Left ventricle myocardium inferior (tissue), 1 donor: ENCODE measurements around the gene PCNA. TPM values are rescaled to one million over a fixed set of nuclear protein-coding genes. Genes with fewer than 3 reads are reported as not detected.

Experiments
- DNase-seq: peaks from one replicate; pipeline ENCODE4 v3.0.0-alpha.2; 2020
- H3K27ac ChIP-seq: fragments of 200-600 bp; replicated peaks from 2 replicates; pipeline ENCODE4 v1.8.0; 2021
- H3K27me3 ChIP-seq: fragments of 200-600 bp; 2 replicates; pipeline ENCODE4 v1.8.0; 2021; ENCODE audit warnings: low read depth
- H3K36me3 ChIP-seq: fragments of 200-600 bp; 2 replicates; pipeline ENCODE4 v1.8.0; 2021
- H3K4me1 ChIP-seq: fragments of 200-600 bp; 2 replicates; pipeline ENCODE4 v1.8.0; 2021
- H3K4me3 ChIP-seq: fragments of 200-600 bp; 2 replicates; pipeline ENCODE4 v1.8.0; 2021; ENCODE audit warnings: mild to moderate bottlenecking, moderate library complexity
- H3K9me3 ChIP-seq: fragments of 200-600 bp; replicated peaks from 2 replicates; pipeline ENCODE4 v1.8.0; 2021
- intact Hi-C: fragments of 100-400 bp; cut with micrococcal nuclease; formaldehyde crosslinking; loops from one replicate; pipeline ENCODE4 v1.11.0; 2022
- total RNA-seq: library from RNA; stranded (reverse); fragmentation: NEBNext Ultra II Directional; extraction: Animal tissue kit (Norgen Biotek cat#: 25700); gene quantifications from one replicate; pipeline ENCODE4 v1.2.1, GENCODE V29; 2021
- TF ChIP-seq, protein P1 (sequence below): fragments of 200-600 bp; IDR thresholded peaks from 2 replicates; pipeline ENCODE4 v1.8.0; 2021; ENCODE audit warnings: antibody characterized with exemption, mild to moderate bottlenecking, borderline replicate concordance
- donor health status: DM: no; HTN: yes; CAD: no; lungs with severe emphysema.

PCNA gene
- total RNA-seq, 1 donor from 2014 or later, result 28.0 TPM

GRCh38 chr20:5146871-5147592 lies 27.3 kb upstream of the PCNA start:
- TF ChIP-seq, protein P1, sequence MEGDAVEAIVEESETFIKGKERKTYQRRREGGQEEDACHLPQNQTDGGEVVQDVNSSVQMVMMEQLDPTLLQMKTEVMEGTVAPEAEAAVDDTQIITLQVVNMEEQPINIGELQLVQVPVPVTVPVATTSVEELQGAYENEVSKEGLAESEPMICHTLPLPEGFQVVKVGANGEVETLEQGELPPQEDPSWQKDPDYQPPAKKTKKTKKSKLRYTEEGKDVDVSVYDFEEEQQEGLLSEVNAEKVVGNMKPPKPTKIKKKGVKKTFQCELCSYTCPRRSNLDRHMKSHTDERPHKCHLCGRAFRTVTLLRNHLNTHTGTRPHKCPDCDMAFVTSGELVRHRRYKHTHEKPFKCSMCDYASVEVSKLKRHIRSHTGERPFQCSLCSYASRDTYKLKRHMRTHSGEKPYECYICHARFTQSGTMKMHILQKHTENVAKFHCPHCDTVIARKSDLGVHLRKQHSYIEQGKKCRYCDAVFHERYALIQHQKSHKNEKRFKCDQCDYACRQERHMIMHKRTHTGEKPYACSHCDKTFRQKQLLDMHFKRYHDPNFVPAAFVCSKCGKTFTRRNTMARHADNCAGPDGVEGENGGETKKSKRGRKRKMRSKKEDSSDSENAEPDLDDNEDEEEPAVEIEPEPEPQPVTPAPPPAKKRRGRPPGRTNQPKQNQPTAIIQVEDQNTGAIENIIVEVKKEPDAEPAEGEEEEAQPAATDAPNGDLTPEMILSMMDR, result no peak
- Histone ChIP-seq H3K36me3 (no peaks in the 10 kb centered on the region), H3K27me3 (no peaks in the 10 kb centered on the region), H3K4me1 (peaks cover 100% of the 10 kb centered on the region), H3K27ac (peak overlapping the region; percentile 86), H3K4me3 (no peak overlapping the region), H3K9me3 (no peaks in the 10 kb centered on the region)
- intact Hi-C loops, result no loop called here
- no peak for DNase-seq

- TF ChIP-seq, protein P1, result no peak
- H3K27ac ChIP-seq, result no peak overlapping the region
- intact Hi-C loops, result no loop called here
Measured at GRCh38 chr20:5146099-5146668, 26.4 kb upstream of the PCNA start.

GRCh38 chr20:5145365-5146098 lies 25.8 kb upstream of the PCNA start:
- H3K36me3 ChIP-seq, result no peaks in the 10 kb centered on the region
- H3K4me3 ChIP-seq, result no peak overlapping the region
- H3K27ac ChIP-seq, result peak overlapping the region; percentile 18
- intact Hi-C loops, result no loop called here
- TF ChIP-seq, protein P1, result no peak
- H3K9me3 ChIP-seq, result no peaks in the 10 kb centered on the region
- H3K27me3 ChIP-seq, result no peaks in the 10 kb centered on the region
- DNase-seq, result no peak
- peaks cover 100% of the 10 kb centered on the region for H3K4me1 ChIP-seq

More at GRCh38 chr20:5146099-5146668, 26.4 kb upstream of the PCNA start:
- no peak for DNase-seq
- Histone ChIP-seq H3K4me3 (no peak overlapping the region), H3K9me3 (no peaks in the 10 kb centered on the region), H3K27me3 (no peaks in the 10 kb centered on the region), H3K4me1 (peaks cover 100% of the 10 kb centered on the region), H3K36me3 (no peaks in the 10 kb centered on the region)

- intact Hi-C loops, result no loop called here
- H3K27me3 ChIP-seq, result no peaks in the 10 kb centered on the region
- peak overlapping the region; percentile 51 for H3K27ac ChIP-seq
- H3K36me3 ChIP-seq, result no peaks in the 10 kb centered on the region
- TF ChIP-seq, protein P1, result no peak
- no peak for DNase-seq
- H3K9me3 ChIP-seq, result no peaks in the 10 kb centered on the region
- peaks cover 100% of the 10 kb centered on the region for H3K4me1 ChIP-seq
- H3K4me3 ChIP-seq, result no peak overlapping the region
Measured at GRCh38 chr20:5143851-5144250, 24.1 kb upstream of the PCNA start.

- Histone ChIP-seq H3K27ac (peak overlapping the region; percentile 51), H3K4me1 (peaks cover 95% of the 10 kb centered on the region), H3K9me3 (no peaks in the 10 kb centered on the region), H3K27me3 (no peaks in the 10 kb centered on the region), H3K36me3 (peaks cover 3% of the 10 kb centered on the region), H3K4me3 (no peak overlapping the region)
- DNase-seq, result no peak
- intact Hi-C loops, result no loop called here
- TF ChIP-seq, protein P1, result no peak
Measured at GRCh38 chr20:5141615-5142014, 21.9 kb upstream of the PCNA start.
